Bronchial epithelial cell (primary cell): Measurements from ENCODE around the gene TNFAIP8. TPM values are rescaled to one million over a fixed set of nuclear protein-coding genes. Genes with fewer than 3 reads are reported as not detected.

Experiments used
- DNase-seq: peaks from one replicate; pipeline ENCODE4 v3.0.0-alpha.2; 2010; ENCODE audit warnings: low read depth
- FAIRE-seq: peaks from 2 replicates; lab custom pipeline; 2011; peaks lifted over from hg19 to GRCh38; lab: Jason Lieb, UNC
- H3K27me3 ChIP-seq: 2 replicates; pipeline ENCODE4 v1.5.1; 2011; ENCODE audit warnings: low read length; ENCODE audit not compliant: control insufficient read depth, insufficient read depth
- H3K36me3 ChIP-seq: 2 replicates; pipeline ENCODE4 v1.5.1; 2011; ENCODE audit warnings: low read length; ENCODE audit not compliant: control insufficient read depth, insufficient read depth
- H3K4me3 ChIP-seq: 2 replicates; pipeline ENCODE4 v1.5.1; 2011; ENCODE audit warnings: mild to moderate bottlenecking, low read depth, low read length, control low read depth
- CTCF ChIP-seq: IDR thresholded peaks from 2 replicates; pipeline ENCODE4 v1.5.1; 2011; ENCODE audit warnings: mild to moderate bottlenecking, moderate library complexity, low read length, control low read depth, inconsistent platforms; ENCODE audit not compliant: insufficient read depth, severe bottlenecking
- total RNA-seq: library from RNA; depleted of rRNA; stranded (reverse); fragments of >200 nt; gene quantifications from 2 replicates; pipeline ENCODE4 v1.2.1, GENCODE V29; 2014

Gene TNFAIP8
- total RNA-seq, 1 donor from 2014 or later, result 51.9 TPM

DNA sequence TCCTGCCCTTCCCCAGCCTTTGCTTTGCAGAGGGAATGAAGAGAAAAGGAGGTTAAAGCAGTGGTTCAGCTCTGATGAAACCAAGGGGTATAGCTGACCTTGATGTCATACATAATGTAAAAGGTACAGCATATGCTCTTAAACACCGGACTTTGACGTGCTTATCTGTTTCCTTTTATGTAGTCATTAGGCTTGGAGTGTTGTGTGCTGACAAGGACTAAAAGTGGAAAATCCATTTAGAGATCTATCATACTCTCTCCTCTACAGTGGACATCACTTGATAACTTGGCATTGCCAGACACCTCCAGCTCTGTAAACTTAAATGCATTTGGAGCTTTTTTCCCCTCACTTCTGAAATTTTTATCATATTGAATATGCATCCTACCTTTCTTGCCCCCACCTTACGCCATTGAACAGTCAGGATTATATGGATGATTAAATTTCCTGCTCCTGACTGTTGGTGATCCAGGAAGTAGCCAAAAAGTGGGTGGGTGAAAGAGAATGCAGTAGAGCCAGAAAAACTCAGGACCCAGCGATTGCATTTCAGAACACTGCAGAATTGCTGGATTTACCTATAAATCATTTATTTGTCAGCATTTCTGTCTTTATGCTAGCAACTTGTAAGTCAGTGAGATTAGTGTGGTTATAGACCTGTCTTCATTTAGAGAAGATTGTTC is 4.1 kb downstream of the TNFAIP8 start:
- no peaks in the 10 kb centered on the region for H3K27me3 ChIP-seq
- H3K36me3 ChIP-seq, result no peaks in the 10 kb centered on the region
- FAIRE-seq, result no peak
- H3K4me3 ChIP-seq, result no peak overlapping the region
- DNase-seq, result peak; percentile 65
- no peak for TF ChIP-seq CTCF

DNA sequence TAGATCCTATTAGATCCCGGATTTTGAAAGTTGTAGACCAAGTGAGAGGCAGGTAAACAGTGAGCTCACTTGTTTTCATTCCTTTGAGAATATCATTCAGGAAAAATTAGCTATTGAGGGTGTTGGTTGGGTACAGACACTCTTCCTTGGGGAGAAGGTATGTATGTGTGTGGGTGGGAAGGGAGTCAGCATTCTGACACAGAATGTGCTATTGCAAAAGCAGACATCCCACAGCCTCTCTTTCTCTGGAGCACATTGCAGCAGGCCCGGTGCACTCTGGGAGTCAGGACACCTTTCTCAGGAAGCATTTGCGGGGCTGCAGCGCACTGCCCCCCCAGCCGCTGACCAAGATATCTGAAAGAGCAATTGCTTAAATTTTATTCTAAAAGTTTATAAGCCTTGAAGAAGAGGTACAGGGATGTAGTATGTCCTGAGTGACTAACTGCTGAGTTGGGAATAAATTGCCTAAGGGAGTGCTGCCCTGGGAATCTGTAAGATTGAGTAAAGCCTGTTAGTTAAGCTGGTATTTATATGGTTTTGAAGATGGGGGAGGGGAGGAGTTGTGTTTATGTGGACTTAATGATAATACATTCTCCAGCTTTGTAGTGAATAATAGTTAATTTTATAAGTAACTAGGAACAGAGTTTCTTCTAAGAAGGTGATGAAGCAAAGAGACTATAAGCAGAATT is 5.2 kb downstream of the TNFAIP8 start:
- Histone ChIP-seq H3K27me3 (no peaks in the 10 kb centered on the region), H3K4me3 (no peak overlapping the region), H3K36me3 (no peaks in the 10 kb centered on the region)
- no peak for FAIRE-seq
- DNase-seq, result peak; percentile 97
- TF ChIP-seq CTCF, result no peak

GRCh38 chr5:119361594-119362125 is 5.8 kb downstream of the TNFAIP8 start:
- no peak for FAIRE-seq

DNA sequence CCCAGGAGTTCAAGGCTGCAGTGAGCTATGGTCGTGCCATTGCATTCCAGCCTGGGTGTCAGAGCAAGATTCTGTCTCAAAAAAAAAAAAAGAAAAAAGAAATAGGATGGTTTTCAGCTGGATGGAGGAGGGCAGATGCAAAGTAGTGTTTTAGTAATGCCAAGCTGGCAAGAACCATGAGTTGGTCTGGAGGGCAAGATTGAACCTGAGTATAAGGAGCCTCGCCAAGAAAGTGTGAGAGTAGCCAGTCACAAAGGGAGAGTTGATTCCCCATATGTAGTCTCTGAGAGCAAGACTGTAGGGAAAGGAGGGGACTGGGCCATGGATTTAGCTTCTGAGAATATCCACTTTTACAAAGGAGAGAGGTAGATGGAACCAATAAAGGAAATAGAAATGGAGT is 6.9 kb downstream of the TNFAIP8 start:
- no peak for FAIRE-seq
- DNase-seq, result peak; percentile 57
- Histone ChIP-seq H3K36me3 (no peaks in the 10 kb centered on the region), H3K4me3 (no peak overlapping the region), H3K27me3 (no peaks in the 10 kb centered on the region)
- TF ChIP-seq CTCF, result no peak

More at GRCh38 chr5:119361594-119362125, 5.8 kb downstream of the TNFAIP8 start:
- DNase-seq, result no peak
- no peak for TF ChIP-seq CTCF
- Histone ChIP-seq H3K4me3 (no peak overlapping the region), H3K27me3 (no peaks in the 10 kb centered on the region), H3K36me3 (no peaks in the 10 kb centered on the region)

- Histone ChIP-seq H3K4me3 (no peak overlapping the region), H3K27me3 (no peaks in the 10 kb centered on the region), H3K36me3 (no peaks in the 10 kb centered on the region)
- DNase-seq, result no peak
- FAIRE-seq, result no peak
- no peak for TF ChIP-seq CTCF
These were observed 7.5 kb downstream of the TNFAIP8 start for GRCh38 chr5:119363271-119363670.
